ENCODE measurements around the gene LPP.

DNA sequence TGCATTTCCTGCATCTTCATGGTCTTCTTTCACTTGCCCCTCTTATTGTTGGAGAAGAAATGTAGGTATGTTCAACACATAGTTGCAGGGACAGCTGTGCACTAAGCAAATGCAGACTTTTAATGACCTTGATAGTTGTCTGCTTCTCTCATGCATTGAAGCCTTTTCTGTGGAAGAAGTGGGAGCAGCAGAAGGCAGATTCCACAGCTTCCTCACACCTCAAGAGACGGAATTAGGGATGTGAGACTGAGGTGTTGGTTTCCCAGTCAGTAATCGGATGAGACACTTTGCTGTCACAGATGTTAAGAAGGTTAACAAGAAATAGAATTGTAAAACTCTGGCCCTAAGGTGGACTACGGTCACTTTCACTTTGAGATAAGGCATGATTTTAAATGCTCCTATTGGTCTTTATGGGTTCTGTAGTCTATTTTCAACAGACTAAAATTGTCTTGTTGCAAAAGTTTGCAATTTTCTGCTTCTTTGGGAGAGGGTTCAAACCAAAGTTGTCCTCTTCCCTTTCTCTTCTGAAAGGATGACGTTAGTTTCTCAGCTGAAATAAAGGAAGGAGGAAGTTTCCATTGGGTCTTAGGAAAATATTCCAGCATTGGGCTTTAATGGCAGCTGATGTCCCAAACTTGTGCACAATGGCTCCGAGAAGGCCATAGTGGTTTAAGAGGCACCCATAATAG, 117.4 kb downstream of the LPP start:
- TF ChIP-seq EZH2 (IDR thresholded peaks at IDR 0.05; ENCODE audit: borderline replicate concordance, low read depth, low read length, severe bottlenecking): no peak
- TF ChIP-seq, protein P1, sequence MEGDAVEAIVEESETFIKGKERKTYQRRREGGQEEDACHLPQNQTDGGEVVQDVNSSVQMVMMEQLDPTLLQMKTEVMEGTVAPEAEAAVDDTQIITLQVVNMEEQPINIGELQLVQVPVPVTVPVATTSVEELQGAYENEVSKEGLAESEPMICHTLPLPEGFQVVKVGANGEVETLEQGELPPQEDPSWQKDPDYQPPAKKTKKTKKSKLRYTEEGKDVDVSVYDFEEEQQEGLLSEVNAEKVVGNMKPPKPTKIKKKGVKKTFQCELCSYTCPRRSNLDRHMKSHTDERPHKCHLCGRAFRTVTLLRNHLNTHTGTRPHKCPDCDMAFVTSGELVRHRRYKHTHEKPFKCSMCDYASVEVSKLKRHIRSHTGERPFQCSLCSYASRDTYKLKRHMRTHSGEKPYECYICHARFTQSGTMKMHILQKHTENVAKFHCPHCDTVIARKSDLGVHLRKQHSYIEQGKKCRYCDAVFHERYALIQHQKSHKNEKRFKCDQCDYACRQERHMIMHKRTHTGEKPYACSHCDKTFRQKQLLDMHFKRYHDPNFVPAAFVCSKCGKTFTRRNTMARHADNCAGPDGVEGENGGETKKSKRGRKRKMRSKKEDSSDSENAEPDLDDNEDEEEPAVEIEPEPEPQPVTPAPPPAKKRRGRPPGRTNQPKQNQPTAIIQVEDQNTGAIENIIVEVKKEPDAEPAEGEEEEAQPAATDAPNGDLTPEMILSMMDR (IDR thresholded peaks at IDR 0.05; ENCODE audit: borderline replicate concordance, extremely low read depth, low read length, poor library complexity, severe bottlenecking): no peak

Measured in DND-41 (cell line).